GM12892 (cell line): ENCODE data around the gene LRFN2.

Source experiments
- POLR2A ChIP-seq: IDR thresholded peaks from 2 replicates; pipeline ENCODE4 v1.6.1; 2011; ENCODE audit warnings: low read depth, low read length, control low read depth
- POLR2AphosphoS5 ChIP-seq: IDR thresholded peaks from 2 replicates; pipeline ENCODE4 v1.6.1; 2011; ENCODE audit warnings: low read depth, low read length, control low read depth

DNA sequence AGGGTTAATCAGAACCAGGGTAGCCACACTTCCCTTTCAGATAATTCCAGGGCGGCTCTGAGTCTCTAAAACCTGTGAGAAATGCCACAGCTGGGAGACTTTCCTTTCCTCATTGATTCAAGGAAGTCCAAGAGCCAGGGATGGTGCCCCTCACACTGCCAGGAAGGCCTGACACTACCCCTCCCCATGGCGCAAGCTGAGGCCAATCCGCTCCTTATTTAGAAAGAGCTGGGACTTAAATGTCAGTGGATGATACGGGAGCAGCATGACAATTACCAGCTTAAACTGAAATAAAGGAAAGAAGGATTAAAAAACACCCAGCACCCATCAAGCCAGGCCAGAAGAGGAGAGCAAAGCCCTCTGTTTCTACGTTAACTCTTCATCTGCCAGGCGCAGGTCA lies 244.4 kb downstream of the LRFN2 start:
- TF ChIP-seq POLR2A (no peak), POLR2AphosphoS5 (no peak)
